ENCODE data around the gene MED13L. TPM values are rescaled to one million over a fixed set of nuclear protein-coding genes. Genes with fewer than 3 reads are reported as not detected.

The MED13L gene
- total RNA-seq, 4 donors from 2014 or later = 168 to 349 (median 246) TPM

DNA sequence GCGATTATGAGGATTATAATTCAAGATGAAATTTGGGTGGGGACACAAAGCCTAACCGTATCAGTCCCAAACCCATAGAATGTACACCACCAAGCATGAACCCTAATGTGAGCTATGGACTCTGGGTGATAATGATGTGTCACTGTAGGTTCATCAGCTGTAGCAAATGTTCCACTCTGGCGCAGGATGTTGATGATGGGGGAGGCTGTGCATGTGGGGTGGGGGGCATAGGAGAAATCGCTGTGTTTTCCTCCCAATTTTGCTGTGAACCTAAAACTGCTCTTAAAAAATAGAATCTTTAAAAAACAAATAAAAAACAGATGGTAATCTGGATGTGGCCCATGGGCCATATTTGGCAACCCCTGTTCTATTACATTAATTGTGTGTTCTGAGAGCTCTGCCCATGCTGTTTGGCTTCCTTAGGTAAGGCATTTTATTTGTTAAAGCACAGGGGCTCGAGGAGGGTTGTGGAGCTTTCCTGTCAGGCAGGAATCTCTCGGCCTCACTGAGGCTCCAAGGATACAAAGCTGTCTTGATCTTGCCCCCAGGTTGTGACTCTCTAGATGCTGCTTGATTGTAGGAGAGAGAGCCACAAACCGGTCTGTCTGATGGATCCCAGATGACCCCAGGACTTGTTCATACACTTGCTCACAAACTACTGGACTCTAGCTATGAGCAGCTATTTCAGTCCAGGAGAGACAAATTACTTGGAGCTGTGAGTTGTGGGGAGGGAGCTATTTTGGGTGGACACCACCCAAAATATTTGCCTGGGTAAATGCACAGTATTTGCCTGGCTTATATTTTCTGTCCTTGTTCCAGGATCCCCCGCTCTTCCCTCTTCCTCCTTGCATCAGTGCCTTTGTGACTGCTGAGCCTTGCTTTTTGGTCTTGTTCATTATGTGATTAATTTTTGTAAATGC is 340.2 kb downstream of the MED13L start:
- H3K27me3 ChIP-seq = no peaks in the 10 kb centered on the region
- TF ChIP-seq POLR2A (IDR thresholded peaks at IDR 0.05) = no peak
- TF ChIP-seq, protein P1, sequence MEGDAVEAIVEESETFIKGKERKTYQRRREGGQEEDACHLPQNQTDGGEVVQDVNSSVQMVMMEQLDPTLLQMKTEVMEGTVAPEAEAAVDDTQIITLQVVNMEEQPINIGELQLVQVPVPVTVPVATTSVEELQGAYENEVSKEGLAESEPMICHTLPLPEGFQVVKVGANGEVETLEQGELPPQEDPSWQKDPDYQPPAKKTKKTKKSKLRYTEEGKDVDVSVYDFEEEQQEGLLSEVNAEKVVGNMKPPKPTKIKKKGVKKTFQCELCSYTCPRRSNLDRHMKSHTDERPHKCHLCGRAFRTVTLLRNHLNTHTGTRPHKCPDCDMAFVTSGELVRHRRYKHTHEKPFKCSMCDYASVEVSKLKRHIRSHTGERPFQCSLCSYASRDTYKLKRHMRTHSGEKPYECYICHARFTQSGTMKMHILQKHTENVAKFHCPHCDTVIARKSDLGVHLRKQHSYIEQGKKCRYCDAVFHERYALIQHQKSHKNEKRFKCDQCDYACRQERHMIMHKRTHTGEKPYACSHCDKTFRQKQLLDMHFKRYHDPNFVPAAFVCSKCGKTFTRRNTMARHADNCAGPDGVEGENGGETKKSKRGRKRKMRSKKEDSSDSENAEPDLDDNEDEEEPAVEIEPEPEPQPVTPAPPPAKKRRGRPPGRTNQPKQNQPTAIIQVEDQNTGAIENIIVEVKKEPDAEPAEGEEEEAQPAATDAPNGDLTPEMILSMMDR (IDR thresholded peaks at IDR 0.05) = no peak
- intact Hi-C loops (cut with DNase I) = no loop called here
- H3K4me1 ChIP-seq = no peaks in the 10 kb centered on the region
- no peaks in the 10 kb centered on the region for H3K9me3 ChIP-seq
- H3K4me3 ChIP-seq (replicated peaks in 1 of 3) = no peak overlapping the region
- no peaks in the 10 kb centered on the region for H3K36me3 ChIP-seq
- no peak for DNase-seq
- WGBS, 2 donors = 60 to 67% methylated on average over 8 of the region's 8 CpGs
- no peak overlapping the region for H3K27ac ChIP-seq

DNA sequence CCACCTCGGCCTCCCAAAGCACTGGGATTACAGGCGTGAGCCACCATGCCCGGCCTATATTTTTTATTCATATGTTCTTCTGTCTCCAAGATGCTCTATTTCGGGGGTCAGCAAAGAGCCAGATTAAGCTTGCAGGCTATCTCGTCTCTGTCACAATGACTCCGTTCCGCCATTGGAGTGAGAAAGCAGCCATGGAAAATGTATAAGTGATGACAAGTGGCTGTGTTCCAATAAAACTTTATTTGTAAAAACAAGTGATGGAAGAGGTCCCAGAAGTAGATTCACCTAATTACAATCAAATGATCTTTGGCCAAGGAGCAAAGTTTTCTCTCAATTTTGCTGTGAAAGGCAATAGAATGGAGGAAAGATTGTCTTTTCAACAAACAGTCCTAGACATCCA is 342.6 kb downstream of the MED13L start:
- intact Hi-C loops (cut with DNase I) = no loop called here
- Histone ChIP-seq H3K27ac (no peak overlapping the region), H3K36me3 (no peaks in the 10 kb centered on the region), H3K9me3 (no peaks in the 10 kb centered on the region), H3K4me3 (replicated peaks in 1 of 3) (no peak overlapping the region), H3K4me1 (no peaks in the 10 kb centered on the region), H3K27me3 (no peaks in the 10 kb centered on the region)
- DNase-seq = no peak
- 89 to 91% methylated on average over 7 of the region's 7 CpGs for WGBS, 2 donors
- TF ChIP-seq, protein P1 (IDR thresholded peaks at IDR 0.05) = no peak

DNA sequence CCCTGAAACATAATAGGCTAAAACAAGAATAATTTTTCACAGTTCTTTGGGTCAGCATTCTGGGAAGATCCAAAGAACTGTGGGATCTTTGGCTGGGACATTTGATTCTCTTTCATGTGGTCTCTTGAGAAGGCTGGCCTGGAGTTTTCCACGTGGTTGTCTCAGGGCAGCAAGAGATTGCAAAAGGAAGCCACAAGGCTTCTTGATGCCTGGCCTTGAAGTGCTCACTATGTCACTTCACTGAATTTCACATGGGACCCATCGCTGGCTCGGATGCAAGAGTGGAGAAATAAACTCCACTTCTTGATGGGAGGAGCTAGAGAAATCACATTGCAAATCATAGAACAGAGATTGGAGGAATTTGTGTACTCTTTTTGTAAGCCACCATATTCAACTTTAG is 343.4 kb downstream of the MED13L start:
- Histone ChIP-seq H3K4me3 (replicated peaks in 1 of 3) (no peak overlapping the region), H3K4me1 (no peaks in the 10 kb centered on the region), H3K9me3 (no peaks in the 10 kb centered on the region), H3K27me3 (no peaks in the 10 kb centered on the region), H3K36me3 (no peaks in the 10 kb centered on the region), H3K27ac (no peak overlapping the region)
- DNase-seq = peak in 1 of 2 donors; percentile 13
- 48 to 51% methylated on average over 3 of the region's 3 CpGs for WGBS, 2 donors
- intact Hi-C loops (cut with DNase I) = no loop called here
- no peak for TF ChIP-seq POLR2A (IDR thresholded peaks at IDR 0.05)
- TF ChIP-seq, protein P1 (IDR thresholded peaks at IDR 0.05) = no peak

- no peaks in the 10 kb centered on the region for H3K27me3 ChIP-seq
- TF ChIP-seq POLR2A (IDR thresholded peaks at IDR 0.05) = no peak
- TF ChIP-seq, protein P1 (IDR thresholded peaks at IDR 0.05) = no peak
- WGBS, 2 donors = 48 to 67% methylated on average over 1 of the region's 1 CpG
Observed at GRCh38 chr12:115932066-115932465, 345.4 kb downstream of the MED13L start.

GRCh38 chr12:115930336-115930735 is 347.2 kb downstream of the MED13L start:
- H3K4me3 ChIP-seq (replicated peaks in 1 of 3) = no peak overlapping the region
- 73 to 74% methylated on average over 5 of the region's 5 CpGs for WGBS, 2 donors
- no peak for TF ChIP-seq POLR2A (IDR thresholded peaks at IDR 0.05)
- TF ChIP-seq, protein P1 (IDR thresholded peaks at IDR 0.05) = no peak
- H3K9me3 ChIP-seq = no peaks in the 10 kb centered on the region
- H3K4me1 ChIP-seq = no peaks in the 10 kb centered on the region
- intact Hi-C loops (cut with DNase I) = no loop called here
- DNase-seq = no peak
- H3K36me3 ChIP-seq = no peaks in the 10 kb centered on the region
- no peak overlapping the region for H3K27ac ChIP-seq
- H3K27me3 ChIP-seq = no peaks in the 10 kb centered on the region

More at GRCh38 chr12:115932066-115932465, 345.4 kb downstream of the MED13L start:
- no peak overlapping the region for H3K4me3 ChIP-seq (replicated peaks in 1 of 3)
- no peak overlapping the region for H3K27ac ChIP-seq
- DNase-seq = no peak
- intact Hi-C loops (cut with DNase I) = no loop called here
- no peaks in the 10 kb centered on the region for H3K9me3 ChIP-seq
- no peaks in the 10 kb centered on the region for H3K4me1 ChIP-seq
- no peaks in the 10 kb centered on the region for H3K36me3 ChIP-seq

Data from thyroid gland (tissue), 4 donors.